H1 (cell line): ENCODE measurements around the gene NLRC5. TPM values are rescaled to one million over a fixed set of nuclear protein-coding genes. Genes with fewer than 3 reads are reported as not detected.

ENCODE experiments used
- CTCF ChIA-PET: fragments of 300-600 bp; sonication (Branson Sonifier 250); formaldehyde crosslinking; loops from one replicate; lab custom pipeline; 2021; ENCODE audit not compliant: partially characterized antibody; lab: Charles Lee
- POLR2A ChIA-PET: fragments of 300-600 bp; sonication (Branson Sonifier 250); formaldehyde crosslinking; loops from one replicate; lab custom pipeline; 2021; ENCODE audit warnings: inconsistent platforms; ENCODE audit not compliant: partially characterized antibody; lab: Charles Lee
- DNase-seq, 2 experiments: peaks; one replicate each; pipeline versions ENCODE4 v3.0.0 to v3.0.0-alpha.2; 2010 to 2022; ENCODE audit warnings: low spot score in 2 of 2, low read depth in 1 of 2, mixed read lengths in 1 of 2
- FAIRE-seq: peaks from 2 replicates; lab custom pipeline; 2011; peaks lifted over from hg19 to GRCh38; lab: Jason Lieb, UNC
- H2AFZ ChIP-seq: 2 replicates; pipeline ENCODE4 v1.8.1; 2012; ENCODE audit warnings: low read length, inconsistent platforms
- H2AK5ac ChIP-seq: 2 replicates; pipeline ENCODE4 v1.6.1; 2013; ENCODE audit warnings: low read depth, low read length
- H2BK120ac ChIP-seq: replicated peaks from 2 replicates; pipeline ENCODE3; 2013; ENCODE audit warnings: low read depth, low read length, inconsistent platforms
- H2BK12ac ChIP-seq: 2 replicates; pipeline ENCODE4 v1.6.1; 2013; ENCODE audit warnings: low read depth, low read length
- H2BK15ac ChIP-seq: 2 replicates; pipeline ENCODE4 v1.6.1; 2013; ENCODE audit warnings: low read length
- H2BK20ac ChIP-seq: 2 replicates; pipeline ENCODE4 v1.6.1; 2013; ENCODE audit warnings: low read length
- H2BK5ac ChIP-seq: 2 replicates; pipeline ENCODE4 v1.6.1; 2013; ENCODE audit warnings: low read depth, low read length
- H3K14ac ChIP-seq: 2 replicates; pipeline ENCODE4 v1.6.1; 2013; ENCODE audit warnings: inconsistent platforms; ENCODE audit not compliant: insufficient read length
- H3K18ac ChIP-seq: 2 replicates; pipeline ENCODE4 v1.6.1; 2013; ENCODE audit warnings: low read length; ENCODE audit errors: extremely low read depth
- H3K23ac ChIP-seq: 2 replicates; pipeline ENCODE4 v1.6.1; 2013; ENCODE audit warnings: inconsistent platforms; ENCODE audit not compliant: insufficient read length
- H3K23me2 ChIP-seq: 2 replicates; pipeline ENCODE4 v1.6.1; 2013; ENCODE audit warnings: low read depth, low read length
- H3K27ac ChIP-seq: 2 replicates; pipeline ENCODE4 v1.6.1; 2011; ENCODE audit warnings: low read depth, low read length, inconsistent platforms
- H3K27me3 ChIP-seq, 4 experiments: replicated peaks in 1 of 4; 1 replicate in 1 of 4; 2 replicates in 3 of 4; pipeline versions ENCODE4 v1.6.1 to v1.8.1; 2011 to 2013; ENCODE audit warnings: low read length in 3 of 4, mild to moderate bottlenecking in 3 of 4, inconsistent platforms in 2 of 4, mixed read lengths in 2 of 4, moderate library complexity in 1 of 4; ENCODE audit not compliant: control insufficient read depth in 3 of 4, insufficient read depth in 3 of 4; ENCODE audit errors: extremely low read depth in 1 of 4
- H3K36me3 ChIP-seq, 4 experiments: 2 replicates each; pipeline versions ENCODE4 v1.6.1 to v1.8.1; 2011 to 2013; ENCODE audit warnings: mild to moderate bottlenecking in 4 of 4, low read length in 3 of 4, moderate library complexity in 2 of 4, control low read depth in 1 of 4, inconsistent platforms in 1 of 4; ENCODE audit not compliant: insufficient read depth in 4 of 4, control insufficient read depth in 2 of 4
- H3K4ac ChIP-seq: replicated peaks from 2 replicates; pipeline ENCODE3; 2013; ENCODE audit warnings: low read length, low read depth, mixed read lengths, inconsistent platforms; ENCODE audit not compliant: insufficient read length
- H3K4me1 ChIP-seq, 4 experiments: replicated peaks in 1 of 4; 1 replicate in 1 of 4; 2 replicates in 3 of 4; pipeline versions ENCODE4 v1.6.1 to v1.8.1; 2011 to 2013; ENCODE audit warnings: low read length in 3 of 4, inconsistent platforms in 2 of 4, mixed read lengths in 1 of 4; ENCODE audit not compliant: insufficient read depth in 4 of 4, control insufficient read depth in 3 of 4
- H3K4me2 ChIP-seq, 2 experiments: 2 replicates each; pipeline versions ENCODE4 v1.6.1 to v1.8.1; 2011 to 2013; ENCODE audit warnings: low read depth in 2 of 2, low read length in 2 of 2, control low read depth in 1 of 2, inconsistent platforms in 1 of 2, mild to moderate bottlenecking in 1 of 2; ENCODE audit not compliant: insufficient read depth in 1 of 2
- H3K4me3 ChIP-seq, 4 experiments: fragments of 200-600, 300-600 bp in 1 of 4; sonication (generic), shearing (Covaris generic), sonication (Bioruptor Twin) in 1 of 4; 2 replicates each; pipeline versions ENCODE4 v1.5.1 to v1.8.1; 2011 to 2016; ENCODE audit warnings: low read length in 4 of 4, low read depth in 3 of 4, control low read depth in 2 of 4, inconsistent platforms in 2 of 4, mild to moderate bottlenecking in 2 of 4, mixed read lengths in 1 of 4, moderate library complexity in 1 of 4; ENCODE audit not compliant: insufficient read depth in 2 of 4; ENCODE audit errors: extremely low read depth in 1 of 4
- H3K56ac ChIP-seq: replicated peaks from 2 replicates; pipeline ENCODE3; 2013; ENCODE audit warnings: low read depth, mild to moderate bottlenecking, mixed read lengths, low read length, inconsistent platforms; ENCODE audit not compliant: insufficient read length
- H3K79me1 ChIP-seq: 2 replicates; pipeline ENCODE4 v1.6.1; 2013; ENCODE audit warnings: low read depth, low read length, control low read depth
- H3K79me2 ChIP-seq, 2 experiments: 2 replicates each; pipeline versions ENCODE4 v1.6.1 to v1.8.1; 2012 to 2013; ENCODE audit warnings: low read length in 2 of 2, mild to moderate bottlenecking in 2 of 2, inconsistent platforms in 1 of 2; ENCODE audit not compliant: insufficient read depth in 2 of 2, control insufficient read depth in 1 of 2
- H3K9ac ChIP-seq, 4 experiments: replicated peaks in 1 of 4; 1 replicate in 1 of 4; 2 replicates in 3 of 4; pipeline versions ENCODE4 v1.6.1 to v1.8.1; 2011 to 2013; ENCODE audit warnings: low read depth in 3 of 4, low read length in 3 of 4, control low read depth in 2 of 4, mild to moderate bottlenecking in 2 of 4, moderate library complexity in 2 of 4, inconsistent platforms in 1 of 4; ENCODE audit errors: extremely low read depth in 1 of 4
- H3K9me3 ChIP-seq, 2 experiments: 2 replicates each; pipeline versions ENCODE4 v1.6.1 to v1.8.1; 2012 to 2013; ENCODE audit warnings: mild to moderate bottlenecking in 2 of 2, moderate library complexity in 2 of 2, control low read depth in 1 of 2, inconsistent platforms in 1 of 2, low read depth in 1 of 2, low read length in 1 of 2, mixed read lengths in 1 of 2; ENCODE audit not compliant: insufficient read depth in 2 of 2
- H4K20me1 ChIP-seq, 2 experiments: replicated peaks in 1 of 2; 2 replicates each; pipeline versions ENCODE3 to v1.8.1; 2011 to 2013; ENCODE audit warnings: inconsistent platforms in 2 of 2, low read length in 2 of 2, mild to moderate bottlenecking in 1 of 2; ENCODE audit not compliant: insufficient read depth in 2 of 2, control insufficient read depth in 1 of 2
- H4K5ac ChIP-seq: 2 replicates; pipeline ENCODE4 v1.6.1; 2013; ENCODE audit warnings: low read length, low read depth, mixed read lengths, inconsistent platforms; ENCODE audit not compliant: insufficient read length
- H4K8ac ChIP-seq: 2 replicates; pipeline ENCODE4 v1.8.0; 2013; ENCODE audit warnings: mild to moderate bottlenecking, moderate library complexity, low read length, inconsistent platforms; ENCODE audit not compliant: insufficient read depth; ENCODE audit errors: extremely low read depth
- H4K91ac ChIP-seq: replicated peaks from 2 replicates; pipeline ENCODE3; 2013; ENCODE audit warnings: low read length, mixed read lengths, inconsistent platforms; ENCODE audit not compliant: insufficient read length
- BACH1 ChIP-seq: IDR thresholded peaks from 2 replicates; pipeline ENCODE4 v1.6.1; 2012; ENCODE audit warnings: low read length, improper control_type of control experiment
- CHD2 ChIP-seq: IDR thresholded peaks from 2 replicates; pipeline ENCODE4 v1.6.1; 2012; ENCODE audit warnings: low read length, improper control_type of control experiment
- CREB1 ChIP-seq: IDR thresholded peaks from 2 replicates; pipeline ENCODE4 v1.6.1; 2012; ENCODE audit warnings: inconsistent platforms
- HDAC2 ChIP-seq, 2 experiments: fragments of 300-600 bp in 1 of 2; sonication (generic) in 1 of 2; IDR thresholded peaks; 2 replicates each; pipeline ENCODE4 v1.6.1; 2011 to 2012; ENCODE audit warnings: low read depth in 2 of 2, low read length in 2 of 2, mild to moderate bottlenecking in 2 of 2, moderate library complexity in 2 of 2, borderline replicate concordance in 1 of 2, inconsistent platforms in 1 of 2
- JUND ChIP-seq: IDR thresholded peaks from 2 replicates; pipeline ENCODE4 v1.6.1; 2011; ENCODE audit warnings: mild to moderate bottlenecking, improper control_type of control experiment, low read length
- RBBP5 ChIP-seq: IDR thresholded peaks from 2 replicates; pipeline ENCODE4 v1.7.1; 2012; ENCODE audit warnings: low read depth, mild to moderate bottlenecking, inconsistent platforms, low read length, moderate library complexity, borderline replicate concordance
- SIN3A ChIP-seq, 2 experiments: IDR thresholded peaks in 1 of 2; conservative IDR thresholded peaks in 1 of 2; 2 replicates each; pipeline ENCODE4 v1.6.1; 2011 to 2012; ENCODE audit warnings: low read length in 2 of 2, improper control_type of control experiment in 1 of 2, low read depth in 1 of 2, mild to moderate bottlenecking in 1 of 2
- SRF ChIP-seq: IDR thresholded peaks from 2 replicates; pipeline ENCODE4 v1.6.1; 2011; ENCODE audit warnings: mild to moderate bottlenecking, low read depth, low read length, moderate library complexity
- TAF7 ChIP-seq: optimal IDR thresholded peaks from 2 replicates; pipeline ENCODE3; 2011; ENCODE audit warnings: low read depth, mild to moderate bottlenecking, inconsistent platforms, low read length, moderate library complexity, borderline replicate concordance
- TCF12 ChIP-seq: IDR thresholded peaks from 2 replicates; pipeline ENCODE4 v1.6.1; 2011; ENCODE audit warnings: low read depth, mild to moderate bottlenecking, low read length
- WGBS, 2 experiments: shearing (Covaris generic) in 1 of 2; methylation state at CpG; one replicate each; pipeline versions ENCODE4 v1.1.6 to v1.1.7; 2013 to 2015; ENCODE audit warnings: low lambda C conversion rate in 2 of 2, mixed read lengths in 2 of 2, inconsistent platforms in 1 of 2, low coverage in 1 of 2, missing lambda C conversion rate in 1 of 2; ENCODE audit not compliant: insufficient replicate concordance in 2 of 2, insufficient coverage in 1 of 2, insufficient read length in 1 of 2; ENCODE audit errors: extremely low coverage in 1 of 2, missing lambda C conversion rate in 1 of 2; 5-methylcytosine and 5-hydroxymethylcytosine counted together
- polyA plus RNA-seq, 7 experiments: library from polyadenylated mRNA; depleted of rRNA in 3 of 7; stranded (reverse) in 5 of 7; unstranded in 2 of 7; fragments of >200 nt in 5 of 7; fragments of 200-250 nt in 2 of 7; gene quantifications; 1 replicate in 5 of 7; 2 replicates in 1 of 7; 4 replicates in 1 of 7; pipeline versions ENCODE4 v1.2.1 to v1.2.3, GENCODE V29; 2011 to 2013; ENCODE audit warnings: missing spikeins in 2 of 7, mixed read lengths in 2 of 7
- total RNA-seq: library from RNA; stranded (reverse); fragmentation: NEBNext Ultra II Directional; extraction: Animal tissue kit (Norgen Biotek cat#: 25700); gene quantifications from 2 replicates; pipeline ENCODE4 v1.2.1, GENCODE V29; 2021
- TF ChIP-seq, protein P1 (sequence below): IDR thresholded peaks from 2 replicates; pipeline ENCODE4 v1.6.1; 2011; ENCODE audit warnings: low read depth, mild to moderate bottlenecking, low read length; ENCODE audit not compliant: insufficient read depth
- TF ChIP-seq, protein P2 (sequence below): IDR thresholded peaks from 2 replicates; pipeline ENCODE4 v1.6.1; 2012; ENCODE audit warnings: inconsistent platforms

Gene NLRC5
- total and polyA plus RNA-seq, 2 of the 8 experiments (the other 6 are each of a cell fraction or from before 2014, with no cell fraction given): 2.2 to 3.2 TPM

DNA sequence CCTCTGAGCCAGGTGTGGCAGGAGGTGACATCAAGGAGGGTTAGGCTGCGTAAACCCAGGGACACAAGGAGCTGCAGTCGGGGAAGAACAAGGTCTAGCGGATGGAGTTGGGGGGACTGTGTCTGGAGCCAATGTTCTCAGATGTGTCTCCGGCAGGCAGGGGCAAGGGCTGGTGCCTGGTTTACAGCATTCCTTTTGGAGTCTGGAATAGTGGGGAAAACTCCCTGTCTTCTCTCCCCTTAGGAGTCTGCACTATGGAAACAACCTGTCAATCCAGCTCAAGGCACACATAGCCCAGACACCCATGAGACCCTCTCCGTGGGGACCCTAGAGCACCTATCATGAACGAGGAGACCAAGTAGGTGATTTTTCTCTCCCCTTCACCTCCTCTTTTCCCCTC lies 27.5 kb downstream of the NLRC5 start:
- Histone ChIP-seq H2AK5ac (no peak overlapping the region), H4K91ac (no peak overlapping the region), H3K79me1 (no peaks in the 10 kb centered on the region), H3K4ac (no peak overlapping the region), H3K79me2 (no peaks in the 10 kb centered on the region), H3K27me3 (no peaks in the 10 kb centered on the region), H2BK120ac (no peak overlapping the region), H4K5ac (no peak overlapping the region), H3K9ac (no peak overlapping the region), H3K23me2 (no peaks in the 10 kb centered on the region), H4K8ac (no peak overlapping the region), H3K4me2 (no peak overlapping the region), H2AFZ (no peak overlapping the region), H3K4me3 (no peak overlapping the region), H2BK20ac (no peak overlapping the region), H4K20me1 (no peaks in the 10 kb centered on the region), H2BK12ac (no peak overlapping the region), H3K23ac (no peak overlapping the region), H3K27ac (no peak overlapping the region), H2BK15ac (no peak overlapping the region), H3K14ac (no peak overlapping the region), H3K18ac (no peak overlapping the region), H3K56ac (no peak overlapping the region), H3K36me3 (no peaks in the 10 kb centered on the region), H3K4me1 (peaks cover 0 to 2% (median 0%) of the 10 kb centered on the region in 4 experiments; a peak in 1 of 7 replicates), H2BK5ac (no peak overlapping the region), H3K9me3 (no peaks in the 10 kb centered on the region)
- no peak for DNase-seq
- ChIA-PET CTCF (interaction anchor here (1.4 to 1.5 kb wide), 2 partner anchors 10 to 11 kb away, joined by 3 read pairs; no protein-coding TSS in a partner anchor), POLR2A (interaction anchor here (0.8 kb wide), 1 partner anchor 9 kb away, joined by 3 read pairs; no protein-coding TSS in a partner anchor)
- 86% methylated on average over 6 of the region's 6 CpGs; no CpG with 5 or more reads in 1 of the 2 experiments for WGBS, 2 experiments
- FAIRE-seq: no peak
- TF ChIP-seq CREB1 (no peak), SRF (no peak), BACH1 (no peak), RBBP5 (no peak), TCF12 (no peak), HDAC2 (IDR thresholded peaks at IDR 0.05; ENCODE audit: borderline replicate concordance in 1 of 2, low read depth in 2 of 2, low read length in 2 of 2) (no peak), TAF7 (no peak), JUND (no peak), SIN3A (conservative IDR thresholded peaks at IDR 0.05 in 1 of 2, IDR thresholded peaks at IDR 0.05 in 1 of 2; ENCODE audit: low read depth in 1 of 2, low read length in 2 of 2) (no peak), CHD2 (no peak)
- TF ChIP-seq, protein P1, sequence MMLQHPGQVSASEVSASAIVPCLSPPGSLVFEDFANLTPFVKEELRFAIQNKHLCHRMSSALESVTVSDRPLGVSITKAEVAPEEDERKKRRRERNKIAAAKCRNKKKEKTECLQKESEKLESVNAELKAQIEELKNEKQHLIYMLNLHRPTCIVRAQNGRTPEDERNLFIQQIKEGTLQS: no peak
- TF ChIP-seq, protein P2, sequence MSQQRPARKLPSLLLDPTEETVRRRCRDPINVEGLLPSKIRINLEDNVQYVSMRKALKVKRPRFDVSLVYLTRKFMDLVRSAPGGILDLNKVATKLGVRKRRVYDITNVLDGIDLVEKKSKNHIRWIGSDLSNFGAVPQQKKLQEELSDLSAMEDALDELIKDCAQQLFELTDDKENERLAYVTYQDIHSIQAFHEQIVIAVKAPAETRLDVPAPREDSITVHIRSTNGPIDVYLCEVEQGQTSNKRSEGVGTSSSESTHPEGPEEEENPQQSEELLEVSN: no peak
